ENCODE data around the gene BFSP2. TPM values are rescaled to one million over a fixed set of nuclear protein-coding genes. Genes with fewer than 3 reads are reported as not detected.
"Not testable (repeated sequence)": the region's sequence is repeated elsewhere in the genome, so short reads cannot be mapped to it uniquely, and the experiment has no call there.

BFSP2 gene
- total and polyA plus RNA-seq, 2 donors (not counting 1 experiment from before 2014, with no cell fraction given), result 0.60 to 1.6 TPM

- no peak overlapping the region for H2AFZ ChIP-seq (ENCODE audit: insufficient read depth, low read depth, low read length, poor library complexity, severe bottlenecking)
- peaks cover 24 to 30% of the 10 kb centered on the region in 2 donors for H3K4me1 ChIP-seq (ENCODE audit: control insufficient read depth in 2 of 2, insufficient read depth in 2 of 2, low read length in 2 of 2)
- H3K27ac ChIP-seq (ENCODE audit: low read length in 2 of 2), result no peak overlapping the region
Measured at GRCh38 chr3:133494469-133494868, 94.6 kb downstream of the BFSP2 start.

GRCh38 chr3:133502542-133502941, 102.7 kb downstream of the BFSP2 start:
- H3K9me3 Mint-ChIP-seq (ENCODE audit: insufficient read depth); H3K27ac ChIP-seq (ENCODE audit: low read length in 2 of 2); intact Hi-C loops (cut with micrococcal nuclease); H3K27me3 ChIP-seq (replicated peaks in 1 of 4; ENCODE audit: control extremely low read depth in 1 of 4, control insufficient read depth in 3 of 4, insufficient read depth in 4 of 4, low read length in 3 of 4); H3K9ac ChIP-seq (ENCODE audit: low read length); H3K4me3 Mint-ChIP-seq; H3K27me3 Mint-ChIP-seq; H3K27ac Mint-ChIP-seq; H3K36me3 ChIP-seq (replicated peaks in 1 of 2; ENCODE audit: control extremely low read depth in 1 of 2, control insufficient read depth in 1 of 2, extremely low read depth in 1 of 2, insufficient read depth in 2 of 2, low read length in 1 of 2); H4K20me1 ChIP-seq (ENCODE audit: control insufficient read depth, insufficient read depth, low read length, poor library complexity, severe bottlenecking); H3K4me2 ChIP-seq (replicated peaks; ENCODE audit: low read depth, low read length, poor library complexity, severe bottlenecking); ATAC-seq (ENCODE audit: low read depth); H3K4me3 ChIP-seq (ENCODE audit: control extremely low read depth in 1 of 5, extremely low read depth in 1 of 5, insufficient read depth in 1 of 5, low read depth in 2 of 5, low read length in 4 of 5); H3K79me2 ChIP-seq (ENCODE audit: control insufficient read depth, insufficient read depth, low read length); CTCF ChIA-PET; H2AFZ ChIP-seq (ENCODE audit: insufficient read depth, low read depth, low read length, poor library complexity, severe bottlenecking); POLR2A ChIA-PET; H3K9me3 ChIP-seq (ENCODE audit: control extremely low read depth in 1 of 3, control insufficient read depth in 2 of 3, insufficient read depth in 1 of 3, low read length in 2 of 3); DNase-seq: not testable (repeated sequence)
- H3K4me1 Mint-ChIP-seq, result peaks cover 13% of the 10 kb centered on the region
- WGBS (ENCODE audit: insufficient coverage), result no CpG with 5 or more reads among the region's 2 CpGs
- peaks cover 12 to 15% of the 10 kb centered on the region in 2 donors for H3K4me1 ChIP-seq (ENCODE audit: control insufficient read depth in 2 of 2, insufficient read depth in 2 of 2, low read length in 2 of 2)

More at GRCh38 chr3:133494469-133494868, 94.6 kb downstream of the BFSP2 start:
- Histone ChIP-seq H3K4me3 (ENCODE audit: control extremely low read depth in 1 of 5, extremely low read depth in 1 of 5, insufficient read depth in 1 of 5, low read depth in 2 of 5, low read length in 4 of 5) (no peak overlapping the region), H3K9me3 (ENCODE audit: control extremely low read depth in 1 of 3, control insufficient read depth in 2 of 3, insufficient read depth in 1 of 3, low read length in 2 of 3) (no peaks in the 10 kb centered on the region), H3K27me3 (replicated peaks in 1 of 4; ENCODE audit: control extremely low read depth in 1 of 4, control insufficient read depth in 3 of 4, insufficient read depth in 4 of 4, low read length in 3 of 4) (no peaks in the 10 kb centered on the region), H4K20me1 (ENCODE audit: control insufficient read depth, insufficient read depth, low read length, poor library complexity, severe bottlenecking) (no peaks in the 10 kb centered on the region), H3K79me2 (ENCODE audit: control insufficient read depth, insufficient read depth, low read length) (no peaks in the 10 kb centered on the region), H3K4me2 (replicated peaks; ENCODE audit: low read depth, low read length, poor library complexity, severe bottlenecking) (no peak overlapping the region), H3K9ac (ENCODE audit: low read length) (no peak overlapping the region), H3K36me3 (replicated peaks in 1 of 2; ENCODE audit: control extremely low read depth in 1 of 2, control insufficient read depth in 1 of 2, extremely low read depth in 1 of 2, insufficient read depth in 2 of 2, low read length in 1 of 2) (no peaks in the 10 kb centered on the region)
- intact Hi-C loops (cut with micrococcal nuclease), result no loop called here
- no peak for DNase-seq
- Mint-ChIP-seq H3K27ac (no peak overlapping the region), H3K9me3 (ENCODE audit: insufficient read depth) (no peaks in the 10 kb centered on the region), H3K27me3 (no peaks in the 10 kb centered on the region), H3K4me3 (no peak overlapping the region), H3K4me1 (peaks cover 30% of the 10 kb centered on the region)
- 92% methylated on average over 5 of the region's 6 CpGs for WGBS (ENCODE audit: insufficient coverage)
- ChIA-PET CTCF (interaction anchor here (0.7 to 1.1 kb wide), 2 partner anchors 26 to 76 kb away, joined by 3 read pairs; no protein-coding TSS in a partner anchor), POLR2A (no interaction called here)
- no peak for ATAC-seq (ENCODE audit: low read depth)
- no peak for TF ChIP-seq CTCF (IDR thresholded peaks at IDR 0.05)
- no peak for TF ChIP-seq EZH2 (IDR thresholded peaks at IDR 0.05; ENCODE audit: borderline replicate concordance, insufficient read depth, low read depth, low read length, poor library complexity, severe bottlenecking)
